Measurements from ENCODE around the gene MYO7B.

DNA sequence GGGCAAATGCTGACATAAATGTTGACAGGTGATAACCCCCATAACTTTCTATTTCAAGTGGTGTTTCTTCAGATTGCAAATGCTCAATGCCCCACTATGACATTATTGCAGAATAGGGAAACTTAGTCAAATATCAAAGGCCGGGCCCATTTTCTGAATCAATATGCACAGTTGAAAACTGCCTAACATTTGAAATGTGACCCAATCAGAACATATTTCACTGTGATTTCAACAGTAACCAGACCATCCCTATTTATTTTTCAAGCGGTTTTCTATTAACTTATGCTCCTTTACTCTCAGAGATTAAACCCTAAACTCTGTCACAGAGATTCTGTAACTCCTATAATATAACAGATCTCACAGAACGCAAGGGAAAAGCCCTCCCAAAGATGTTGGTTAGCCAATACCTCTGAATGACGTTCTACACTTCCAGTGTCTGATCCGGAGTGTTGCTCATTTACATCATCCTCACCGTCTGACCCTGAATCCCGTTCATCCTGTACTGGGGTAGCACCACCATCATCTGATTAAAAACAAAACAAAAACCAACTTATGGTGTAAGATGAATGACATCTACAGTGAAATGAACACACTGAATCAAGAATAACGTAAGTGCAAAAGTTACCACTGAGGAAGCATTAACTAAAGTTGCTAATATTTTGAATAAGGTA, 12.1 kb upstream of the MYO7B start:
- TF ChIP-seq CREB5 (CRISPR knock-in tag; IDR thresholded peaks at IDR 0.05; ENCODE audit: low read depth): no peak
- no peak for TF ChIP-seq PATZ1 (CRISPR knock-in tag; IDR thresholded peaks at IDR 0.05; ENCODE audit: borderline replicate concordance)
- TF ChIP-seq GLIS3 (CRISPR knock-in tag; IDR thresholded peaks at IDR 0.05): no peak
- TF ChIP-seq ARNTL (CRISPR knock-in tag; IDR thresholded peaks at IDR 0.05; ENCODE audit: borderline replicate concordance, low read depth): no peak
- no peak for TF ChIP-seq ZFP3 (CRISPR knock-in tag; IDR thresholded peaks at IDR 0.05)
- no peak for TF ChIP-seq ISL1 (CRISPR knock-in tag; IDR thresholded peaks at IDR 0.05)
- no peak for TF ChIP-seq ZFP30 (CRISPR knock-in tag; IDR thresholded peaks at IDR 0.05)
- TF ChIP-seq PPARA (CRISPR knock-in tag; IDR thresholded peaks at IDR 0.05; ENCODE audit: borderline replicate concordance): no peak

Measured in SK-N-SH treated with all-trans-retinoic acid at 6 μM for 48 hours (cell line).